Fibroblast of lung (primary cell): ENCODE measurements around the gene GSPT1.

ENCODE experiments used
- EZH2 ChIP-seq: IDR thresholded peaks from 2 replicates; pipeline ENCODE4 v1.5.1; 2012; ENCODE audit warnings: low read length, control low read depth, mild to moderate bottlenecking; ENCODE audit errors: missing control alignments
- TF ChIP-seq, protein P1 (sequence below), 2 donors: IDR thresholded peaks in 1 of 2; conservative IDR thresholded peaks in 1 of 2; 1 replicate in 1 of 2; 2 replicates in 1 of 2; pipeline ENCODE4 v1.5.1; 2011 to 2012; ENCODE audit warnings: low read length in 2 of 2, control low read depth in 1 of 2, inconsistent platforms in 1 of 2, low read depth in 1 of 2, mild to moderate bottlenecking in 1 of 2

DNA sequence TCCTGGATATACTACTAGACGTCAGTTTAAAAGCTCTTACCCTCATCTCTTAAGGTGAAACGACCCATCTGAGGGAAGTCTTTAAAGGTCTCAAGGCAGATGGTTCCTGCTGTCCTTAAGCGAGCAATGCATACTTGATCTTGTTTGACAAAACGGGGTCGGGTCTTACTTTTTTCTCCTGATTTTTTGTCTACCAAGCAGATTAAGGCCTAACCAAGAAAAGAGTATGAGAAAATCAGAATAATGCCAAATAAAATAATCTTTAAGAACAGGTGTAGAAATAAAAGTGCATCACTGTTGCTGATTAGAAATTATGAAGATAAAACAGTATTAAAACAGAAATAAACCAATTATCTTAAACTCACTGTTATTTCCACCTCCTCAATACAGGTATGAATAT lies 40.0 kb downstream of the GSPT1 start:
- TF ChIP-seq, protein P1, sequence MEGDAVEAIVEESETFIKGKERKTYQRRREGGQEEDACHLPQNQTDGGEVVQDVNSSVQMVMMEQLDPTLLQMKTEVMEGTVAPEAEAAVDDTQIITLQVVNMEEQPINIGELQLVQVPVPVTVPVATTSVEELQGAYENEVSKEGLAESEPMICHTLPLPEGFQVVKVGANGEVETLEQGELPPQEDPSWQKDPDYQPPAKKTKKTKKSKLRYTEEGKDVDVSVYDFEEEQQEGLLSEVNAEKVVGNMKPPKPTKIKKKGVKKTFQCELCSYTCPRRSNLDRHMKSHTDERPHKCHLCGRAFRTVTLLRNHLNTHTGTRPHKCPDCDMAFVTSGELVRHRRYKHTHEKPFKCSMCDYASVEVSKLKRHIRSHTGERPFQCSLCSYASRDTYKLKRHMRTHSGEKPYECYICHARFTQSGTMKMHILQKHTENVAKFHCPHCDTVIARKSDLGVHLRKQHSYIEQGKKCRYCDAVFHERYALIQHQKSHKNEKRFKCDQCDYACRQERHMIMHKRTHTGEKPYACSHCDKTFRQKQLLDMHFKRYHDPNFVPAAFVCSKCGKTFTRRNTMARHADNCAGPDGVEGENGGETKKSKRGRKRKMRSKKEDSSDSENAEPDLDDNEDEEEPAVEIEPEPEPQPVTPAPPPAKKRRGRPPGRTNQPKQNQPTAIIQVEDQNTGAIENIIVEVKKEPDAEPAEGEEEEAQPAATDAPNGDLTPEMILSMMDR (conservative IDR thresholded peaks at IDR 0.05 in 1 of 2, IDR thresholded peaks at IDR 0.05 in 1 of 2; ENCODE audit: low read depth in 1 of 2, low read length in 2 of 2) = no peak
- no peak for TF ChIP-seq EZH2
